Measurements from ENCODE around the gene MOCS1.

The MOCS1 gene

GRCh38 chr6:39904946-39905639 lies 29.2 kb downstream of the MOCS1 start:
- H3K4me3 ChIP-seq (ENCODE audit: low read length): no peak overlapping the region
- TF ChIP-seq CTCF (conservative IDR thresholded peaks at IDR 0.05; ENCODE audit: low read depth, low read length): no peak
- DNase-seq (ENCODE audit: low read depth): no peak

DNA sequence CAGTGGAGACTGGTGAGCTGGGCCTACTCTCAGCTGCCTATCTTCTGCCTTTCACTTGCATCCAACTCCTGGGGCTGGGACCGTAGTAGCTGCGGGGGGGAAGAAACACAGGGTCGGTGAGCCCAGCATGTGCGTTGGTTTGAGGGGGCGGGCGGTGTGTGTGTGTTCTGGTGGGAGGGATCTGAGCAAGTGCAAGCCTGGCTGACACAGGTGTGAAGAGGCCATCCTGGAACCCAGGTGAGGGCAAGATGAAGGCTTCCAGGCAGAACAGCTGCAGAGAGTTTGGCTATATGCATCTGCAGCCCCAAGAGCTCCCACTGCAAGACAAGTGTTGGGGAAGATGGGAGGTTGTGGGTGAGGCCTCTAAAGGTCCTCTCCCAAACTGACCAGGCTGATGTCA lies 30.6 kb downstream of the MOCS1 start:
- no peak for DNase-seq (ENCODE audit: low read depth)
- no peak for TF ChIP-seq CTCF (conservative IDR thresholded peaks at IDR 0.05; ENCODE audit: low read depth, low read length)
- no peak overlapping the region for H3K4me3 ChIP-seq (ENCODE audit: low read length)

- no peak for DNase-seq (ENCODE audit: low read depth)
- H3K4me3 ChIP-seq (ENCODE audit: low read length): no peak overlapping the region
- no peak for TF ChIP-seq CTCF (conservative IDR thresholded peaks at IDR 0.05; ENCODE audit: low read depth, low read length)
Measured at GRCh38 chr6:39902786-39903465, 31.3 kb downstream of the MOCS1 start.

DNA sequence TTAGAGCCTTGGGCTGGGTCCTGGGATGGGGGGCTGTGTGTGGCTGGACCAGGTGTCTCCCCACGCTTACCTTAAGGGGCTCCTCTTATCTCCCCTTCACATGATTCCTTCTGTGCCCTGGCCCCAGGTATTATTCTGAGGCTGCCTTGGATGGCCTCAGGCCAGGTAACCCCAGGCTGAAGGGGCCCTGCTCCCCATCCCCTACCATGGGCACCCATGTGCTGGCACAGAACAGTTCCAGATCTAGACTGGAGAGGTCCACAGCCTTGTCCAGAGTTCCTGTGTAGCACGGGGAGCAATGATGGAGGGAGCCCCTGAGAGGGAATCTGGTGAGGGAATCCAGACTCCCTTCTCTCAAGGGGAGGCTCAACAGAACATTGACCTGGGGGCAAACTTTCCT lies 32.1 kb downstream of the MOCS1 start:
- TF ChIP-seq CTCF (conservative IDR thresholded peaks at IDR 0.05; ENCODE audit: low read depth, low read length): no peak
- H3K4me3 ChIP-seq (ENCODE audit: low read length): no peak overlapping the region
- no peak for DNase-seq (ENCODE audit: low read depth)

- DNase-seq (ENCODE audit: low read depth): no peak
- no peak overlapping the region for H3K4me3 ChIP-seq (ENCODE audit: low read length)
- no peak for TF ChIP-seq CTCF (conservative IDR thresholded peaks at IDR 0.05; ENCODE audit: low read depth, low read length)
Measured at GRCh38 chr6:39901670-39902069, 32.6 kb downstream of the MOCS1 start.

- H3K4me3 ChIP-seq (ENCODE audit: low read length): no peak overlapping the region
- no peak for TF ChIP-seq CTCF (conservative IDR thresholded peaks at IDR 0.05; ENCODE audit: low read depth, low read length)
- no peak for DNase-seq (ENCODE audit: low read depth)
Measured at GRCh38 chr6:39901116-39901655, 33.1 kb downstream of the MOCS1 start.

All from retinal pigment epithelial cell (primary cell).